GM12892 (cell line): Measurements from ENCODE around the gene ADARB2.

Experiments used
- POLR2A ChIP-seq: IDR thresholded peaks from 2 replicates; pipeline ENCODE4 v1.6.1; 2011; ENCODE audit warnings: low read depth, low read length, control low read depth
- POLR2AphosphoS5 ChIP-seq: IDR thresholded peaks from 2 replicates; pipeline ENCODE4 v1.6.1; 2011; ENCODE audit warnings: low read depth, low read length, control low read depth
- TAF1 ChIP-seq: IDR thresholded peaks from 2 replicates; pipeline ENCODE4 v1.6.1; 2011; ENCODE audit warnings: low read depth, mild to moderate bottlenecking, control low read depth, low read length, borderline replicate concordance

DNA sequence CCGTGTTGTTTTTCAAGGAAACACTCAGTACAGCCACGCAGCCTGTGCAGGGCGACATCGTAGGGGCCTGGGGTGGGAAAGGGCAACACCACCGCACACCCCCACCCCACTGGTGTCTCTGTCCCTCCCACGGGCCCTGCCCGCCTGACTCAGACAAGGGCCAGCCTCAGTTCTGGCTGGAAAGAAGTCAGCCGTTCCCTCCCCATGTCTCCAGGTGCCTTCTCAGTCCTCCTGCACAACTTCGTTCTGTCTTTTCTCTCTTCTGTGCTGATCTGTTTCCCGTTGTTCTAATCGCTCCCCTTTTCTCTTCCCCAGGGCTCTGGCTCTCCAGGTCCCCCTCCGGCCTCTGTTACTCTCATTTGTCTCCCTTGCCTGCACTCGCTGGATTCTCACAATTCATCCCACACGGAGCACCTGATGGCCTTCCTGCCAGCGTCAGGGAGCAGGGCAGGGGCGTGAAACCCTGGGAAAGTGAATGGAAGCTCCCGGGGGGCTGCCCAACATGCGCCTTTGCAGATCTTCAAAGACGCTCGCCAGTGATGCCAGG, 583.4 kb downstream of the ADARB2 start:
- TF ChIP-seq POLR2A (no peak), TAF1 (no peak), POLR2AphosphoS5 (no peak)
